ENCODE measurements around the gene HINFP.
"Not testable (repeated sequence)": the region's sequence is repeated elsewhere in the genome, so short reads cannot be mapped to it uniquely, and the experiment has no call there.

The HINFP gene

DNA sequence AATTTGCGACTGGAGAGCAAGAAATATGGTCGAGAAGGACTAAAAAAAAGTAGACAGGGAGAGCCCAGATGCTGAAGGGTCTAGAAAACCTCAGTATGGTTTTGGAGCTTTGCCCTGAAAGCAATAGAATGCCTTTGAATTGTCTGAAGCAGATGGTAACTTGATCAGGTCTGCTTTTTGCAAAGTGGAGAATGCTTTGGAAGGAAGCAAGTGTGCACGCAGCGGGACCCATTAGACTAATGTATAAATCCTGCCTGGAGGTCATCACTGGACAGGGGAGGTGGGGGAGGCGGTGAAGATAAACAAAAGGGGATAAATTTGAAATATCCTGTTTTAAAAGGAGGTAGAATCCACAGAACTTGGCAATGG lies 757 bp upstream of the HINFP start:
- FAIRE-seq = no peak

DNA sequence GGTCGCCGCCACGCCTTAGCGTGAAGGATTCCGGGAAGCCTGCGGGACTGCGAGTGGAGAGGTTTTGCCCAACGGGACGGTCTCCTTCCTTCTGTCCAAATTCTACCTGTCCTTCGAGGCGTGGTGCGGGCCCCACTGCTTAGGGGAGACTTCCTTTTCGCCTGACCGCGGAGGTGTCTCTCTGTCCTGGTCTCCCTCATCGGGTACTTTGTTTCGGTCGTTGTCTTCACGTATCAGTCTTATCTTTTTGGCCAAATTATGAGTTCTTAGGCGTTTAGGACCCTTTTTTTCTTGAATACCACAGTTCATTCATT lies 388 bp downstream of the HINFP start:
- no peak for FAIRE-seq

DNA sequence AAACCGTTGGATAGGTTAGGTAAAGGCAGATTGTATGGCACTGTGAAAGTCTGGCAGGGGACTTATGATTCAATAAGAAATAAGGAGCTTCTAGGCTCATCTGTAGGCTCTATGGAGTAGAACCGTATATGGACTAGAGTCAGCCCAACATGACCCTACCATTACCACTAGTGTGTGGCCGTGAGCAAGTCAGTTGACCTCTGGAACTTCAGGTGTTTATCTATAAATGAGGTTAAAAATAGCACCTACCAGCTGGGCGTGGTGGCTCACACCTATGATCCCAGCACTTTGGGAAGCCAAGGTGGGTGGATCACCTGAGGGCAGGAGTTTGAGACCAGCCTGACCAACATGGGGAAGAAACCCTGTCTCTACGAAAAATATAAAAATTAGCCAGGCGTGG lies 4.4 kb downstream of the HINFP start:
- FAIRE-seq = no peak

DNA sequence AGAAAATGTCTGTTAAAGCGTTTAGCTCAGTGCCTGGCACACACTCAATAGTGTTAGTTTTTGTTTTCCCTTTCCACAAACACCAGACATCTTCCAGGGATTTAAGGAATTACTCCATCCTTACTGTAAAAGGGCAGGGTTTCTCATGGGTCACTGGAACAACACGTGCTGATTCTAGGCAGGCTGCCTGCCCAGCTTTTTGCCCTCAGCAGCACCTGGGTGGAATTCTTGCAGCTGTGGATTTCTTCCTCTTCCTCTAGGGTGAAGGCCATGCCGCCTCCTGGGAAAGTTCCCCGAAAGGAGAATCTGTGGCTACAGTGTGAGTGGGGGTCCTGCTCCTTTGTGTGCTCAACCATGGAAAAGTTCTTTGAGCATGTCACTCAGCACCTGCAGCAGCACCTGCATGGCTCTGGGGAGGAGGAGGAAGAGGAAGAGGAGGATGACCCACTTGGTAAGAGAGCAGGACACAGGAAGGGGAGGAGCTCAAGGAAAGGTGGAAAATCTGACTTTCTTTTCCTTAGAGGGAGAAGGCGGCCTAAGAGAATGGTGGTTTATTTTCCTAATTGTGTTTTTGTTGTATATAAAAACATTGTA lies 5.4 kb downstream of the HINFP start:
- no peak for FAIRE-seq

DNA sequence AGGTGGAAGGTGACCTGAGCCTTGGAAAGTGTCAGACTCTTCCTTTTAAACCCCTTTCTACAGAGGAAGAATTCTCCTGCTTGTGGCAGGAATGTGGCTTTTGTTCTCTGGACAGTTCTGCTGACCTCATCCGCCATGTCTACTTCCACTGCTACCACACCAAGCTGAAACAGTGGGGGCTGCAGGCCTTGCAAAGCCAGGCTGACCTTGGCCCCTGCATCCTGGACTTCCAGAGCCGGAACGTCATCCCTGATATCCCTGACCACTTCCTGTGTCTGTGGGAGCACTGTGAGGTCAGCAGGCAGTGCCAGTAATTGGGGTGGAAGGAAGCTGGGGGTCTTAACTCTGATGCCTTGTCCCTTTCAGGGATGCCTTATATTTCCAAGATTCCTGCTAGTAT lies 9.3 kb downstream of the HINFP start:
- no peak for FAIRE-seq

DNA sequence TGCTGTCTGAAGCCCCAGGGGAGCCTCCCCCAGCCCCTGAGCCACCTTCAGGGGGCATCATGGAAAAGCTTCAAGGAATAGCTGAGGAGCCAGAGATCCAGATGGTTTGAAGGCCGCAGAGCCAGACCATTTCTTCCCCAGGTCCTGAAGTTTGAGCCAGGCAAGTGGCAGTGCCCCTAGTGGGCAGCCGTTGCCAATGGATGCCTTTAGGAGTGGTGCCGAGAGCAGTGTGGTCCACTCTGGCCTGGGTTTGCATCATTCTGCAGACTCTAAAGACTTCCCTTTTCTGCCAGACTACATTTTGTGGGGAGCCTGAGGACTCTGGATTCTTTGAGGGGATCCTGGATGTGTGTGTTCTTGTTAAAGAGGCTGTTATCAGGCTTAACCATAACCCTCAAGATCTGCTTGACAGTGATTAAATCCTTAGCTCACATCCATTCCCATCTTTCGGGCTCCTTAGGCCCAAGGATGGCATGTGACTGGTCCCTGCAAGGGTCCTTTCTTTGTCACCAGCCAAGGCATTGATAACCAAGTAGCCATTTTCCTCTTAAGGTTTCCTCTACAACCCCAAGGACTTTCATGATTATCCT lies 13.1 kb downstream of the HINFP start:
- FAIRE-seq = no peak

DNA sequence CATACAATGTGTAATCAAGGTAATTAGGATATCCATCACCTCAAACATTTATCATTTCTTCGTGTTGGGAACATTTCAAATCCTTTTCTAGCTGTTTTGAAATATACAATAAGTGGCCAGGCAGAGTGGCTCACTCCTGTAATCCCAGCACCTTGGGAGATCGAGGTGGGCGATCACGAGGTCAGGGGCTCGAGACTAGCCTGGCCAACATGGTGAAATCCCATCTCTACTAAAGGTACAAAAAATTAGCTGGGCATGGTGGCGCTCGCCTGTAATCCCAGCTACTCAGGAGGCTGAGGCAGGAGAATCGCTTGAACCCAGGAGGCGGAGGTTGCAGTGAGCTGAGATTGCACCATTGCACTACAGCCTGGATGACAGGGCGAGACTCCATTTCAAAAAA lies 17.9 kb downstream of the HINFP start:
- not testable (repeated sequence) for FAIRE-seq

DNA sequence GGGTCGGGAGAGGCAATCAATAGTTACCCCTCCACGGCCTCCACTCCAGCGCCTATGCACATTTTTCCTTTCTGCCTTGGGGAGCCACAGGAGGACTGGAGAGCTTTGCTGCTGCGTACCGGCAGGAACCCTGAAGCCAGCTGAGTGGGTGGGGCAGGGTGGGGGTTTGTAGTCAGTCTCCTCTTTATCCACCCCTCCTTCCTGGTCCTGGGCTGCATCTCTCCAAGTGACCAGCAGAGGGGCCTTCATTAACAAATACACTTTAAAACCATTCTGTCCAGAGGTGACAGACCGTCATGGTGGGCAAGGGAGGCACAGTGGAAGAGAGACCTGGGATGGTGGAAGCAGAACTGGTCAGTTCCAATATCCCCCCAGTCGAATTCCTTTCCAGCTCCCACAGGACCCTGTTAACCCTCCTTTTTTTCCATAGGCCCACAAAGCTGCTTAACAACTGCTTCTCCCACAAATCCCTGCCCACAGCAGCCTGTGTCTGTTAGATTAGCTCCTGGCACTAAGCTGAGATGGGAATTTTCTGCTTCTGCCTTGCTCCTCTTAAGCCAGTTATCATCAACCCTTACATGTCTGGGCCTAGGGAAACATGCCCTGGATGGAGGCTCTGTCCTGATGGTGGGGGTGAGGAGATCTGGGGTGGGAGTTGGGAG lies 23.6 kb downstream of the HINFP start:
- no peak for FAIRE-seq

DNA sequence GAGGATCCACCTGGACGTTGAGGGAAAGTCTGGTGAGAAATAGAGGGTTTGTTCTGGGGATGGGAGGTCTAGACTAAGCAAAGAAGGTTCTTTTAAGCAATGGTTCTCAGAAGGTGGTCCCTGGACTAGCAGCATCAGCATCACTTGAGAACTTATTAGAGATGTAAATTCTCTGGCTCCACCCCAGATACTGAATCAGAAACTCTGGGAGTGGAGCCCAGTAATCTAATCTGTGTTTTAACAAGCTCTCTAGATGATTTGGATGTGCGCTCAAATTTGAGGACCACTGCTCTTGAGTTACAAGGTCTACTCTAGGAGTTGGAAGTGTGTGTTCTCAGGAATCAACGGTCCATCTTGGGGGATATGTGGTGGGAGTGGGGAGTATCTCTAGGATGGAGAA lies 24.2 kb downstream of the HINFP start:
- FAIRE-seq = no peak

DNA sequence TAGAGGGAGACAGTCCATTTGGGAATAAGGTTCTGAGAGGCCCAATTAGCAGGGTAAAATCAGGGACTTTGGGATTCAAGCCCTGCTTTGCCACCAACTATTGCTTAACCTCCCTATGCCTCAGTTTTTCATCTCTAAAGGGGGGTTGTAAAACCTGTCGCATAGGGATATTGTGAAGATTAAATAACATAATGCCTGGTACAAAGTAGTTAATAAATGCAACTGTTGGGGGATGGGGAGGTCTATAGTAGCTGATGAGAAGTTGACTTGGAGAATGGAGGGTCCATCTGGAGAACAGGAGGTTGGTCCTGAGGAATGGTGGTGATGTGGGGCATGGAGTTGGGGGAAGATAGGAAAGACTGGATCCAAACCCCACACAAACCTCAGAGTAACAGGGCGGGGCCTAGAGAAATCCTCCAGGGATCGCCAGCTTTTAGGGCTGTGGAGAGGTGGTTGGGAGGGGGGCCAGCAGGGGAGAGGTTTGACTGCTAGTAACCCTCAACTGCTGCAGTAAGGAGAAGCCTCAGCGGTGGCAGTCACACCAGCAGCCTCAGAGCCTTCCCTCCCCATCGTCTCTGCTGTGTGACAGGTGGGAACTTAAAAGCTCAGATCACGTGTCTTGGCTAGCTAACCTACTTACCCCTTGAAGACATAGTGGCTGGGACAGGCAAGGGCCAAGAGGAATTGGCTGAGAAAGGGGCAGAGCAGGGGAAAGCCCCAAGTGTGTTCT lies 26.4 kb downstream of the HINFP start:
- FAIRE-seq = no peak

DNA sequence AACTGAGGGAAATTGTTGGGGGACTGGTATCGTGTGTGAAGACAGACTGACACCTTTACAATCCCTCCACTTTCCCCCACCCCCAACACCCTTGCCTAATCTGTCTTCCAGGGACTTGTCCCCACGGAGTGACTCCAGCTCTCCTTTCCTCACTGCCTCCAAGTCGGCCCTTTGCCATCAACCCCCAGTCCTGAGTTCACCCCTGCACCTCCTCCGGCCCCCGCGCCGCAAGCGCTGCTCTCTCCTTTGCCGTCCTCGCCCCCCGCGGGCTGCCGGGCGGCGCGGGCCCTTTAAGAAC lies 27.3 kb downstream of the HINFP start:
- FAIRE-seq = no peak

DNA sequence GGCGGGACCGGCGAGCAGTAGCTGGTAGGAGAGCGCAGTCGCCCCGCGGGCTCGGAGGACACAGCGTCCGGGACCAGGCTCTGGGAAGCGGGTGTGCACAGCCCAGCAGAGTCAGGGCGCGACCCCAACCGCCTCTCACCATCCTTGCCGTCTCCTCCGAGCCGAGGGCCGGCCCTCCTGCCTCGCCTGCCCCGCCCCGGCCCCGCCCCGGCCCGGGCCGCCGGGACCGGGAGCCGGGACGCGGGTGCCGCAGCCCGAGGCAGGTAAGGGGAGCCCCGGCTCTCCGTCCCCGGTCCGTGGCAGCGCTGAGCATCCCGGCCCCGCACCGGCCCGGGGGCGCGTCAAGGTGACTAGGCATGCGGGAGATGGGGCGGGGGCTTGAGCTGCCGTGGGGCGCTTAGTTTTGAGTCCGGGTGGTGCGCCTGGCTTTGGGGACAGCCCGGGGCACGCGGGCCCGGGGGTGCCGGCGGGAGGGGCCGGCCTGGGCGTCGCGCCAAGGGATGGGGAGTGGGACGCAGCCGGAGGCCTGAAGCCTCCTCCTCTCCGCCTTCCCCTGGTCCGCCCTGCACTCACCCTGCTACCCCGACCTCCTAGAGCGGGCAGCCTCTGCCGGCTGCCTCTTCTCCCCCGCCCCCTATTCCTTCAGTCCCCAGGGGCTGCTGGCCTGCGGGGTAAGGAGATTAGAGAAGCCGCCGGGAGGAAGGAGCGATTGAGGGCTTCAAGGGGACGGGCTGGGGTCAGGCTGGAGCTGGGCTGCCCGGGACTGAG lies 27.8 kb downstream of the HINFP start, which contains the start of gene ABCG4:
Gene ABCG4 (plus strand): TSS at position 35 of the 768 bp plus-strand sequence. CDS start 914 bp downstream, outside the sequence.
- no peak for FAIRE-seq

DNA sequence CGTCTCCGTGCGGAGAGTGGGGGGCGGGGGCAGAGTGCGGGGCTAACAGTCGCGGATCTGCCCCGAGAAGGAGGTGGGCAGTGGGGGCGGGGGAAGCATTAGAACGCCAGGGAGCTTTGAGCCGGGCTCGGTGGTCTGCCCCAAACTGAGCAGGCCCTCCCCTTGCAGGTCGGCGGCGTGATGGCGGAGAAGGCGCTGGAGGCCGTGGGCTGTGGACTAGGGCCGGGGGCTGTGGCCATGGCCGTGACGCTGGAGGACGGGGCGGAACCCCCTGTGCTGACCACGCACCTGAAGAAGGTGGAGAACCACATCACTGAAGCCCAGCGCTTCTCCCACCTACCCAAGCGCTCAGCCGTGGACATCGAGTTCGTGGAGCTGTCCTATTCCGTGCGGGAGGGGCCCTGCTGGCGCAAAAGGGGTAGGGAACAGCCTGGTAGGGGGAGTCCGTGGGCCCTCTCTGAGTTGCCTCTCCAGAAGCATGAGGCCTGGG lies 28.5 kb downstream of the HINFP start:
- no peak for FAIRE-seq

DNA sequence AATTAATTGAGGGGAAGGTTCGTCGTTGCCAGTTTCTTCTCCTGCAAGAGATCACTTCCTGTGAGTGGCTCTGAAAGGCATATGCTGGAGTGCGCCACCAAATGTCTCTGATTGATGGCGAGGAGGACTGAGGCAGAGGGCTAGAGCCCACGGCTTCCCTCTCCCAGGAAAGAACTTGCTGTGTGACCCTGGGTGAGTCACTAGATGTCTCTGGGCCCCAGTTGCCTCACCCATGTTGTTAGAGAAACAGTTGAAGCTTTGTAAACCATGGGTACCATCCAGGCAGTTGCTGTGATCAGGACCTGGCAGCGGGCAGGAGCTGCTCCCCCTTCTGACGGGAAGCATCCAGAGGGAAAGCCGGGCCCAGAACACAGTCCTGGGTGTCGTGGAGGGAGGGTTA lies 30.7 kb downstream of the HINFP start:
- FAIRE-seq = no peak

DNA sequence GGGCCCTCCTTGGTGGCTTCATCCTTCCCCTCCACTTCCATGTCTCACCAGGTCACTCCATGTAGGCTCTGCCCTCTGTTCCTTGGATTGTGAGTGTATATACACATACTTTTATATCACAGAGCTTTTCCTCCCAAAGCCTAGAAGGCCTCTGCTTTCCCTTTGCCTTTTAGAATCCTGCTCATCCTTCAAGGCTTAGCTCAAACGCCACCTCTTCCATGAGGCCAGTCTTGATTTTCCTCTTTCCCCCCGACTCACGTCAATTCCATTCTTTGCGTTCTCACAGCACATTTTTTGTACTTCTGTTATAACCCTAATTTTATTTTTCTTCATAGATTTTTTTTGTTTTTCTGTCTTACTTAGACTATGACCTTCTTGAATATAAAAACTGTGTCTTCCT lies 31.2 kb downstream of the HINFP start:
- no peak for FAIRE-seq

DNA sequence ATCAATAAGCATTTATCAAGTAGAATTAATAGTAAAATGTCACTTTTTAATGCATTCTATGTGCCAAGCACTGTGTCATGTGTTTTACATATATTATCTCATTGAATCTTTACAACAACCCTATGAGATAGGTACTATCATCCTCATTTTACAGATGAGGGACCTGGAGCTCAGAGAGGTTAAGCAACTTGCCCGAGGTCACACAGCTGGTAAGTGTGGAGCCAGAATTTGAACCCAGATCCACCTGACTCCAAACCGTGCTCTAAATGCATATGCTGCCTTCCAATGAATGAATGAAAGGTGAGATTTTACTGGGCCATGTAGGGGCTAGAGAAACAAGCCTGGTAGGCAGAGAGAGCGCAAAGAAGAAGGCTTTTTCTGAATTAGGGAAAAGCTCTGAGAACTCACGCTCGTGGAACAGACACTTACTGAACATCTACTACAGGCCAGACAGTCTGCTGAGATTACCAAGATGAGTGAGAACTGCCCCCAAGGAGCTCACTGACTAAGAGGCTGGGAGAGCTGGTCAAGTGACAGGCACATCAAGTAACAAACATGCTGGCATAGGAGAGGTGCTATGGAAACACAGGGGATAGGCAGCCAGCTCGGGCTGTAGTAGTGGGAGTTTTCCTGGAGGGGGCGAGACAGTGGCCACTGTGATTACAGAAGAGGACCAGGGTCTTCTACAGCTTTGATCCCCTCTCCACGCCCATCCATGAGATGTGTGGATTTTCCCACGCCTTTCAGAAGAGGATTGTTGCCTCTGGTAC lies 31.9 kb downstream of the HINFP start:
- FAIRE-seq = no peak

DNA sequence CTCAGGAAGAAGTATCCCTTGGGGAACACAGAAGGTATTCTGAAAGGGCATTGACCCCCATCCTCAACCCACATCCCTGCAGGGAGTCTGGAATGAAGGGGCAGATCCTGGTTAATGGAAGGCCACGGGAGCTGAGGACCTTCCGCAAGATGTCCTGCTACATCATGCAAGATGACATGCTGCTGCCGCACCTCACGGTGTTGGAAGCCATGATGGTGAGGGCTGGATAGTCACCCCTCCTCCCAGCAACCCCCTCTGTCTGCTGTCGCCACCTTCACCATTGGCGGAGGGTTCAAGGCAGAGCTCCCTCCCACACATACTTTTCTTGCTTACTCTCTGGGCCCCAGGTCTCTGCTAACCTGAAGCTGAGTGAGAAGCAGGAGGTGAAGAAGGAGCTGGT lies 32.8 kb downstream of the HINFP start:
- FAIRE-seq = no peak

DNA sequence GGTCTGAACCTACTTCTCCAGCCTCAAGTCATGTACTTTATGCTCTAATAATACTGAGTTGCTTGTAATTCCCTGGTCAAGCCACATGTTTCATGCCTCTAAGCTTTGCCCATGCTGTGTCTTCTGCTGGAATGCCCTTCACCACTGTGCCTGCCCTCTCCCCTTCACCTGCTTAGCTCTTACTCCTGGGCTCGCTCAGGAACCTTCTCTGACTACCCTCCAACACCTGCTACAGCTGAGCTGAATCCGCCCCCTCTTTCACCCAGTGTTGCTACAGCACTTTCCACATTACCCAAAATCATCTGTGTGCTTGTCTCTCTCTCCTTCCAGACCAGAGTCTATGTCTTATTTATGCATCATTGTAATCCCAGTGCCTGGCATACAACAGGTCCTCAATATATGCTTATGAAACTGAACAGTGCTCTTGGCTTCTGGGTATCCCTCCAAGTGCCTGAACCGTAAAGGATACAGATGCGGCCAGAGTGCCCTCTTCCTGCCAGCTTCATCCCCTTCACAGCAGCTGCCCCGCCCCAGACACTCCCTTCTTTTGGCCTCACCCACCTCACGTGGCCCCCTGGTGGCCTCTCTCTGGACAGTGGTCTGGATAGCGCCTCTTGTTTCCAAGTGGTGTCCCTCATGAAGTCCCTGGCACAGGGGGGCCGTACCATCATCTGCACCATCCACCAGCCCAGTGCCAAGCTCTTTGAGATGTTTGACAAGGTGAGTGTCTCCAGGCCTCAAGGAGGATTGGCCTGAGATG lies 34.5 kb downstream of the HINFP start:
- FAIRE-seq = no peak

DNA sequence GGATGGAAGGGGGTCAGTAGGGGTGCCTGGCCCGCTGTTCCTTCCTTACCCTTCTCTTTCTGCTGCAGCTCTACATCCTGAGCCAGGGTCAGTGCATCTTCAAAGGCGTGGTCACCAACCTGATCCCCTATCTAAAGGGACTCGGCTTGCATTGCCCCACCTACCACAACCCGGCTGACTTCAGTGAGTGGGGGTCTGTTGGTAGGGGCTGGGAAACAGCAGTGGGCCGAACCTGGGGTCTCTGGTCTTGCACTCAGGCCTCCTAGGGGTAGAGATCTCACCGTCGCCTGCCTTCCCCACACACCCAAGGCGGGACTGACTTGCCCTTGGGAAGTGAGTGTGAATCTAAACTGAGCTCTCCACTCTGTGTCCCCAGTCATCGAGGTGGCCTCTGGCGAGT lies 35.1 kb downstream of the HINFP start:
- FAIRE-seq = no peak

DNA sequence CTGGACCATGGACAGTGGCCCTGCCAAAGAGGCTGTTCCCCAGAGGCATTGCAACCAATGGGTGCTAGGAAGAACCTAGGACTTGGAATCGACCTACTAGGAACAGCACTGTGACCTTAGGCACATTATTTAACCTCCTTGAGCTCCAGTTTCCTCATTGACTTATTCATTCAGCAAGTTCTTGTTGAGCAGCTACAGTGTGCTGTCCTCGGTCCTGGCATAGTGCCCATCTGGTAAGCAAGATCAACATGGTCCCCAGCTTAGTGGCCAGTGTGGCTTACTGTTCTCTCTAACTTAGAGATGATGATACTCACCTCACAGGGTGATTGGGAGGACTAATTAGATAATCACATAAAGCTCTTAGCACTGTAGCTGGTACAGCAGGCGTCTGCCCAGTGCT lies 35.7 kb downstream of the HINFP start:
- FAIRE-seq = no peak

DNA sequence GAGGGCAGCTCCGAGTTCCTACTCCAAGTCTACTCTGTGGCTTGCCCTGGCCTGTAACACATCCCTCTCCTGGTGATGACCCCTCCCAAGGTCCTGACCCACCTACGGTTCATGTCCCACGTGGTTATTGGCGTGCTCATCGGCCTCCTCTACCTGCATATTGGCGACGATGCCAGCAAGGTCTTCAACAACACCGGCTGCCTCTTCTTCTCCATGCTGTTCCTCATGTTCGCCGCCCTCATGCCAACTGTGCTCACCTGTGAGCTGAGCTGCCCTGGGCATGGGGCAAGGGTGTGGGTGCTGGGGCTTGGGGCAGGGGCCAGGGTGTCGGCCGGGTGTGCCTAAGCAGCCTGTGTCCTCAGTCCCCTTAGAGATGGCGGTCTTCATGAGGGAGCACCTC lies 37.1 kb downstream of the HINFP start:
- FAIRE-seq = no peak

DNA sequence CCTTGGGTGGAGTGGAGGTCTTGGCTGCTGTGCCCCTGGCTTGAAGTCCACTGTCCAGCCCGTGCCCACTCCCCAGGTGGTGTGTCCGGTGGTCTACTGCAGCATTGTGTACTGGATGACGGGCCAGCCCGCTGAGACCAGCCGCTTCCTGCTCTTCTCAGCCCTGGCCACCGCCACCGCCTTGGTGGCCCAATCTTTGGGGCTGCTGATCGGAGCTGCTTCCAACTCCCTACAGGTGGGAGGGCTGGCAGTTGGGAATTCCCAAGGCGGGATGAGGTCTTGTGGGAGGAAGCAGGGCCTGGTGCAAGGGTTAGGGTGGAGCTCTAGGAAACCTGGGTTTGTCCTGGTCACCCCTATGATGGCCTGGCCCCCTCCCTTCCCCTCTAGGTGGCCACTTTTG lies 38.8 kb downstream of the HINFP start:
- FAIRE-seq = no peak
